SKM-1 treated with dmso at 0.1 percent for 144 hours (cell line): ENCODE results near the gene SPRED3.
"Not testable (repeated sequence)": the region's sequence is repeated elsewhere in the genome, so short reads cannot be mapped to it uniquely, and the experiment has no call there.

ENCODE experiments used
- DNase-seq: peaks from one replicate; lab custom pipeline; 2025; ENCODE audit not compliant: unreplicated experiment; lab: John Stamatoyannopoulos, UW

The SPRED3 gene

GRCh38 chr19:38389957-38390924 lies 1.7 kb downstream of the SPRED3 start:
- DNase-seq: no peak

- DNase-seq: no peak
Observed at GRCh38 chr19:38391911-38392464, 3.5 kb downstream of the SPRED3 start.

- no peak for DNase-seq
Observed at GRCh38 chr19:38392707-38393308, 4.3 kb downstream of the SPRED3 start.

DNA sequence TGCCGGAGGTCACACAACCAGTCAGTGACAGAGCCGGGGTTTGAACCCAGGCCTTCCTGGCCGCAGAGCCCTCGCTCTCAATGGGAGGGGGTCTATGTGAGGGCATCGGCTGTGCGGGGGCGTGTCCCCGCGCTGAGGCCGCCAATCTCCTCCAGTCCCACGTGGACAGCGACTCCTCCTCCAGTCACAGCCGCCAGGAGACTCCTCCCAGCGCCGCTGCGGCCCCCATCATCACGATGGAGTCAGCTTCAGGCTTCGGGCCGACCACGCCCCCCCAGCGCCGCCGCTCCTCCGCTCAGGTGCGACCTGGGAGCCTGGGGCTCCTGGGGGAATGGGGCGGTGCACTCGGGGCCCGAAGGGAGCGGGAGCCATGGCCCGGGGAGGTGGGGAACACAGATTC lies 6.0 kb downstream of the SPRED3 start:
- DNase-seq: no peak

DNA sequence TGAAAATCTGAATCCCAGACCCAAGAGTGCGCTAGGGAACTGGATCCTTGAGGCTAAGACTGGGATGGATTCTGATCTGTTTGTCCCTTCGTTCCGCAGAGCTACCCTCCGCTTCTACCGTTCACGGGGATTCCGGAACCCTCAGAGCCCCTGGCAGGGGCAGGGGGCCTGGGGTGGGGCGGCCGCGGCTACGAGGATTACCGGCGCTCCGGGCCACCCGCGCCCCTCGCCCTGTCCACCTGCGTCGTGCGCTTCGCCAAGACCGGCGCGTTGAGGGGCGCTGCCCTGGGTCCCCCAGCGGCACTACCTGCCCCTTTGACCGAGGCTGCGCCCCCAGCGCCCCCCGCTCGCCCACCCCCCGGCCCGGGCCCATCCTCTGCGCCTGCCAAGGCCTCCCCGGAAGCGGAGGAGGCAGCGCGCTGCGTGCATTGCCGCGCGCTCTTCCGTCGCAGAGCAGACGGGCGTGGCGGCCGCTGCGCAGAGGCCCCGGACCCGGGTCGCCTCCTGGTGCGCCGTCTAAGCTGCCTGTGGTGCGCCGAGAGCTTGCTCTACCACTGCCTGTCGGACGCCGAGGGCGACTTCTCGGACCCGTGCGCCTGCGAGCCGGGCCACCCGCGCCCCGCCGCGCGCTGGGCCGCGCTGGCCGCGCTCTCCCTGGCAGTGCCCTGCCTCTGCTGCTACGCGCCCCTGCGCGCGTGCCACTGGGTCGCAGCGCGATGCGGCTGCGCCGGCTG lies 7.1 kb downstream of the SPRED3 start:
- DNase-seq: no peak

- no peak for DNase-seq
Observed at GRCh38 chr19:38399081-38399480, 10.6 kb downstream of the SPRED3 start.

DNA sequence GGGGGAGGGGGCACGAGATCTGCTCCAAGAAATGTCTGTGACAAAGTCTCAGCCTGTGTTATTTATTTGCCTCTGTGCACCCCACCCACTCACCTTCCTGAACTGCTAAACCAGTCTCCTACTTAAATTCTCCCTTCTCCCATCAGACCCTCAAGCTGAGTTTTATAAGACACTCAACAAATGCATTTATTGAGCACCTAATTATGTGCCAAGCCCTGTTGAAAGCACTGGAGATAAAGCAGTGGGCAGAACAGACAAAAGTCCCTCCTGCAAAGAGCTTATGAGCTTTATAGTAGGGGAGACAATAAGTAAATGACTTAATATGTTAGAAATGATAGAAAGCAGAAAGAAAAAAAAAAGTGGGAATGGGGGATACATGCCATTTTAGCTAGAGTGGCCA lies 11.0 kb downstream of the SPRED3 start:
- DNase-seq: no peak

GRCh38 chr19:38400361-38400760 lies 11.9 kb downstream of the SPRED3 start:
- DNase-seq: no peak

DNA sequence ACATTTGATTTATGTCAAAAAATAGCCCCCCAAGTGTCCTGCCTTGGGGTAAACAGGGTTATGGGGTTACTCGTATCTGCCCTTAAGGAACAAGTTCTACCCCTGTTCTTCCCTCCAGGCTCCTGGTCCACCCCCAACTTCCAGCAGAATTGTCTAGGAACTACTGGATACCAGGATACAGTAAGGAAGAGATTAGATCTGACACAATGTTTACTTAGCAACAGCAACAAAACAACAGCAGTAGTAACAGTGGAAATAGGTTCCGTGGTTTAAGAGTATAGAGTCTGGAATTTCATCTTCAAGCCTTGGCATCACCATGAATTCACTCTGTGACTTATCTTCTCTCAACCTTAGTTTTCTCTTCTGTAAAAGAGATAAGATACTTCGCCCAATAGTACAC lies 12.7 kb downstream of the SPRED3 start:
- no peak for DNase-seq

DNA sequence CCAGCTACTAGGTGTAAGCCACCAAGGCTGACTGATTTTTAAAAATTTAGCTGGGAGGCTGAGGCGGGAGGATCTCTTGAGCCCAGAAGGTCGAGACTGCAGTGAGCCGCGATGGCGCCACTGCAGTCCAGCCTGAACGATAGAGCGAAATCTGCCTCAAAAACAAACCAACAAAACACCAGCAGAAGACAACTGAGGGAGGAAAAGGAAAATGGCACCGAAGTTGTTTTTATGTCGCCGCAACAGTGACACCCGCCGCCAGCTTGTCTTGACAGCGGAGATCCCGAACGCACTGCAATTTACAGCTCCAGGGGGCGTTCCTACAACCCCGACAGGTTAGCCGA lies 14.1 kb downstream of the SPRED3 start:
- no peak for DNase-seq

DNA sequence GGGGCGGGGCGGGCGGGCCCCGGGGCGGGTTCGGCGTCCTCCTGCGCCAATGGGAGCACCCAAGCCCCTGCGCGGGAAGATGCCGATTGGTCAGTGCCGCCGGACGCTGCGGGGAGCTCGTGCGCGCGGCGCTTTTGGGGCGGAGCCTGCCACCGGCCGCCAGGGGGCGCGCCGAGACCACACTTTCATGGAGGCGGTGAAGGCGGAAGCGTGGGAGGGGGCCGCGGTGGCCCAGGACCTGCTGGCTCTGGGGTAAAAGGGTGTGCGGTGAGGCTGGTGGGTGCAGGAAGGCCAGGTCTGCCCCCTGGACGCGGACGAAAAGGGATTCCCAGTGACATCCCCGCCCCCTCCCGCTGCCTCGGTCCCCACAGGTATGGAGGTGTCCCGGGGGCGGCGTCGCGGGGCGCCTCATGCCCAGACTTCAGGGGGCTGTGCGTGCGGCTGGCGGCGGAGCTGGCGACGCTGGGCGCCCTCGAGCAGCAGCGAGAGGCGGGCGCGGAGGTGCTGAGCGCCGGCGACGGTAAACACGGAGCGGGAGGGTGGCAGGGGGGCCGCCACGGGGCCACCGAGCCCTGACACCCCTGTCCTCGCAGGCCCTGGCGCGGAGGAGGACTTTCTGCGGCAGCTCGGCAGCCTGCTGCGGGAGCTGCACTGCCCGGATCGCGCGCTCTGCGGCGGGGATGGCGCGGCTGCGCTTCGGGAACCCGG lies 14.6 kb downstream of the SPRED3 start, which contains the start of gene FAM98C:
TSS of gene FAM98C (plus strand) at position 127 of the 708 bp plus-strand sequence. CDS start at position 188, 61 bp downstream.
- peak; percentile 93 for DNase-seq

- DNase-seq: no peak
Observed at GRCh38 chr19:38404858-38405257, 16.4 kb downstream of the SPRED3 start.

GRCh38 chr19:38405276-38405675 lies 16.8 kb downstream of the SPRED3 start:
- DNase-seq: no peak

GRCh38 chr19:38409631-38410133 lies 21.2 kb downstream of the SPRED3 start:
- no peak for DNase-seq

DNA sequence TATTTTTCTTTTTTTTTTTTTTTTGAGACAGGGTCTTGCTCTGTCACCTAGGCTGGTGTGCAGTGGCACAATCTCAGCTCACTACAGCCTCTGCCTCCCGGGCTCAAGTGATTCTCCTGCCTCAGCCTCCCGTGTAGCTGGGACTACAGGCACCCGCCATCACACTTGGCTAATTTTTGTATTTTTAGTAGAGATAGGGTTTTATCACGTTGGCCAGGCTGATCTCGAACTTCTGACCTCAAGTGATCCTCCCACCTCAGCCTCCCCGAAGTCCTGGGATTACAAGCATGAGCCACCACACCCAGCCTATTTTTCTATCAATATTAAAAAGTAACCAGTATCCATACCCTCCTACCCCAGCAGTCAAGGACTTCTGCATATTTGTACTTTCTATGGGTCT lies 21.9 kb downstream of the SPRED3 start:
- not testable (repeated sequence) for DNase-seq

GRCh38 chr19:38411041-38411712 lies 22.7 kb downstream of the SPRED3 start:
- DNase-seq: no peak

DNA sequence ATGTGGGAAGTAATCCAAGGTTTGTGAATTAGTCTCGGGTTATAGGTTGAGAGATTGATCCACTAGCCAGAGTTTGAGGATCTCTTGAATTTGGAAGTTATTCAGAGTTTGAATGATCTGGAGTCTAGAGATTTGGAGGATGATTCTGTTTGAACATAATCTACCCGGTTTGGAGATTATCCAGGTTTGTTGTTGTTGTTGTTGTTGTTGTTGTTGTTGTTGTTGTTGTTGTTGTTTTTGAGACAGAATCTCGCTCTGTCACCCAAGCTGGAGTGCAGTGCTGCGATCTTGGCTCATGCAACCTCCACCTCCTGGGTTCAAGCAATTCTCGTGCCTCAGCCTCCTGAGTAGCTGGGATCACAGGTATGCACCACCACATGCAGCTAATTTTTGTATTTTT lies 23.4 kb downstream of the SPRED3 start:
- DNase-seq: not testable (repeated sequence)

DNA sequence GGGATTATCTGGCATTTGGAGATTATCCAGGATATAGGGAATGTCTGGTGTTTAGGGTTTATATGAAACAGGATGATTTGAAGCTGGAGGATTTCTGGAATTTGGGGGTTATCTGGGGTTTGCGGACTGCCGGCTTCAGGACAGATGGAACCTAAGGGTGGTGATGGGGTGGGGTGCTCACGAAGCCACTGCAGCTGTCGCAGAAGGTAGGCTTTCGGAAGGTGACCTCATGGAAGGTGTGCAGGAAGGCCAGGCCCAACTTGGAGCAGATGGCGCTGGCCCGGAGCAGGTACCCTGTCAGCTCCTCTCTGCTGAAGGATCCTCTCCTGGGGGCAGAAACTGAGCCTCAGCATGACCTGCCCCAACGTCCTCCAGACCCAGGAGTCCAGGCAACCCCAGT lies 24.0 kb downstream of the SPRED3 start:
- DNase-seq: no peak

DNA sequence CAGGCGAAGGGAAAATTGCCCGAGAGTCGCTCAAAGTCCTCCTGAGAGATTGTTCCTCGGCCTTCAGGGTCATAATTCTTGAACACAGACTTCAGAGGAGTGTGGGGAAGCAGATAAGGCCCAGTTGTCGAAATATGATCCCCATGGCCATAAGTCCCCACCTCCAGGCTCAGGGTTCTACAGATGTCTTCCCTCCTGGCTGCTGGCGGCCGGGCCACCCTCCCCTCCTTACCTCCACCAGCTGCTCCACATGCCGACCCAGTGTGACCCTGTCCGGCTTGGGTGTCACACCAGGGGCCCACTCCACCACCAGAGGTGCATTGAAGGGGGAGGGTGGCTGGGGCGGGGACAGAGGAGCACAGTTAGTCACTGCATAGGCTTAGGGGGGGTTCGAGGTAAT lies 24.5 kb downstream of the SPRED3 start:
- DNase-seq: no peak

GRCh38 chr19:38413416-38413815 lies 24.9 kb downstream of the SPRED3 start:
- DNase-seq: no peak
